NCI-H2029 treated with DMSO at 0.1 percent for 48 hours (cell line): Measurements from ENCODE around the gene GFRA1.

ENCODE experiments used
- DNase-seq: peaks from one replicate; lab custom pipeline; 2025; lab: John Stamatoyannopoulos, UW

The GFRA1 gene

DNA sequence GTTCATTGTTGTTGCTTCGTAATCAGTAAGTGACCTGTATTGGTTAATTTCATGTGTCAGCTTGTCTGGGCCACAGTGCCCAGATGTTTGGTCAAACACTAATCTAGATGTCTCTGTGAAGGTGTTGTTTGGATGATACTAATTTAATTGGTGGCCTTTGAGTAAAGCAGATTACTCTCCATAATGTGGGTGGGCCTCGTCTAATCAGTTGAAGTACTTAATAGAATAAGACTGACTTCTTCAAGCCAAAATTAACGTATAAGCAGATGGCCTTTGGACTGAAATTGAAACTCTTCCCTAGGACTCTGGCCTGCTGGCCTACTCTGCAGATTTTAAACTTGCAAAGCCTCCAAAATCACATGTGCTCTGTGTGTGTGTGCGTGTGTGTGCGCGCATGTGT is 245.7 kb downstream of the GFRA1 start:
- no peak for DNase-seq

DNA sequence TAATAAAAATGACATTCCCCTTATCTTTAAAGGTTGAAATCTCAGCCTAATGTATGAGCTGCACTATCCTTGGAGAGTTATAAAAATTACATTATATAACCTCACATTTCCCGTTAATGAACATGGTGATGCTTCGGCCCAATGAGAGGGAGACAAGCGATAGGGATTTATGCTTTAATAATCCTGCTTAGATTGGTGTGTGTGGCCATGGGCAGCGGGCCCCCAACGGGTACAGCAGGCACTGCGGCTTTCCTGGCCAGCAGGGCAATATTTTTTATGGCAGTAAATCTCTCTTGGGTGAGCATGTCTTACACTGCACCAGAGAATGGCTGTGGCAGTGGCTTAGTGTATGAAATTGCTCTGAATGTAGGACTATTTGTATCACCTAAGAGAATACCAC is 246.3 kb downstream of the GFRA1 start:
- DNase-seq = no peak

DNA sequence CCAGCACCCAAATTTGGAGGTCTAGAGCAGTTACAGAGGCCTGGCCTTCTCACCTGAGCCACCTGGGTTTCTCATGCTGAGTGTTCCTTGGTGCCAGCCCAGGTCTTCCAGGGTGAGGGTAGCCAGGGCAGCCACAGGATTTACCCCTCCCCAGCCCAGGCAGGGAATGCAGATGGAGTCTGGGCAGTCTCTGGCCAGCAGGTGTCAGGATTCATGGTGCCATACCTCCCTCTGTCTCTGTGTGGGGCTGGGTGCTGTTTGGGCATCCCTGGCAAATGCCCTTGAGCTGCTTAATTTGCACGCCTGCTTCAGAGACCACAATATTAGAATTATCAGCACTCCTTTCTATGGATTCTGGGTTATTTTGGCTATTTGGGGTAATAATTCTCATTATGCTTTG is 246.7 kb downstream of the GFRA1 start:
- DNase-seq = no peak

DNA sequence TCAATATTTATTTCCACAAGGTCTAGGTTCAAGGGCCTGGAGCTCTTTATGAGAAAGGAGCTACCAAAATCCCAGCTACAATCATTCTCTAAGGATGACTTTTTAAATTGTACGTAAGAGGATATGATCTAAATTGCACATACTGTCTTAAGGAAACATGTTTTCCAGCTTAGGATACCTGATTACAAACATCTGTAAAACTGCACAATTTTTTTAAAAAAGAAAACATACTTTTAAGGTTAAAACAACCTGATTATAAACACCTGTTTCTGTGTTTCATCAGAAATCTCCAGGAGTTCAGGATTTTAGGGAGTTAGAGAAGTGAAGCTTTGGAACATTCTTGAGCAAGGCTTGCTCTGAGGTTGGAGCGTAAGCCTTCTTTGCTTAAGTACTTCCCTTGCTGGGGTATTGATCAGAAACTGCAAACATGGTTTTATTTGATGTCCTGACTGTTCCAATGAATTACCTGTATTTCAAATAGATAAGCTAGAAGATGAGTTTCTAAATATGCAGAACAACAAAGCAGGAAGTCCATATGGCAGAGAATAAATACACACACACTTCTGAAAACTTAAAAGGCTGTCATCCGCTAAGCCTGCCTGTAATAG is 248.6 kb downstream of the GFRA1 start:
- DNase-seq = no peak

DNA sequence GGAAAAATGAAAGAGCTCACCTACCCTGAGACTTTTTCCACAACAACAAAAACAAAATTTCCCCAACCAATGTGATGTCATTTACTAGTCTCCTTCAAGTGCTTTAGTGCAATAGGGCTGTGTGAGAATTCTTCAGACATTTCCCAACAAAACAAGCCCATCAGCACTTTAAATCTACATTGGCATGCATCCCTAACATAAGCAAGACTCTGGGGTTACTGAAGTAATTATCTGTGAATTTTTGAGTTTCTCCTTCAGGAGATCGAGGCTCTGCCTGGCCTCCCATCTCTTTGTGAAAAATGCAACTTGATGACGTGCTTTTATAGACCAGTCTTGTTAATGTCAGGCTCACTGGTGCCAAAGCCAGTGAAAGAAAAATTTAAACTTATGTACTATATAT is 255.6 kb downstream of the GFRA1 start:
- DNase-seq = no peak

DNA sequence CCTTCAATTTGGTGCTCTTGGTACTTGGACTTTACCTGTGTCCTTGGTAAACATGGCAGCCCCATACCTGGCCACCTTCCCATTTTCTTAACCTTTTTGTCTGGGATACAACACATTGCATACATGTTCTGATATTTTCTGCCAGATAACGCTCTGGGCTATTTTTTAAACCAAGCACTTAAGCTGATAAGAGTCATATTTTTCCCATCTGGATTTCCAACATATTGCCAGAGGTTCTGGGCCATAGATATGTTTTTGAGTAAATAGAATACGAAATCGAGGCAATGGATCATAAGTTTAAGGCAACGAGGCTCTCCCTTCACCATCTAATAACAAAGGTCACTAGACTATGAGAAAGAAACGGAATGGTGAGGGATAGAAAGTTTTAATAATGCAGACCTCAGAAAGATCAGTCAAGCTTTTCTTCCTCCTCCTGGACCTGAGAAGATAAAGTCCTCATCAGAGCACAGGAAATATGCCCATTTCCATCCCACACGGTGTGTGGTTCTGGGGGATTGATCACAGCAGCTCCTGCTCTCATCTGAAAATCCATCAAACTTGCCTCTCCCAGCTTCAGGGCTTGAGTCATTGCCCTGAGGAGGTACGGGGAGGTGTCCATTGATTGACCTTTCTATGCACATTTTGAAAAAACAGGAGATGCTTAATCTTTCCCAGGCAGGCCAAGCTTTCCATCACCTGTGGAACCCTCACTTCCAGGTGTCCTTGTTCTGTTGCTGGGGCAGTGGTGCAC is 257.2 kb downstream of the GFRA1 start:
- DNase-seq = no peak

DNA sequence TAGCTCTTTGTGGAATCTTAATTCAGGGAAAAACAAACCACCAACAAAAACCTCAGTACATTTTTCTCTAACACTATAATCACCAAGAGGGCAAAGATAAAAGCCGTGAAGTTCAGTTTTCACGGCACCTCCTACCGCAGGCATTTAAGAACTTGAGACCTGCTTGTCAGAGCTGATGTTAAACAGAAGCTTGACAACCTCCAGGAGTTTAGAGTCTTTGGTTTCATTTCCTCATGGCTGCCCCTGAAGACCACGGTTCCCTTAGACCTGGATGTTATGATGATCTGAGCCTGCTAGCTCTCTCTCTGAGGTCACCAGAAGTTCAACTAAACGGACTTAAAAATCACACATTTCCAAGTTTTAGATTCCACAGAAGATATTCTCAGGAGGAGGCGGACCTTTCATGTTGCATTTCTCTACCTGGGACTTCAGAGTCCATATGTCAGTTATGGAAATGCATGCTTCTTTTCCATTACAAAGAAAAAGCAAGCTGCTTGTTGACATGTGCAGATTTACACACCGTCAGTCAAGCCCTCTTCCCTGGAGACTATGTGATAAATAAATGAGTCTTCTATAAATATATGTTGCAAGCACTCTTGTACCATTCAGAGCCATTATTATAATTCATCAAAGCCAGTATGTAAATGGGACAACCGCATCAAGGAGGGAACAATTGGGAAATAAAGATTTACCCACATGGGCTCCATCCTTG is 258.0 kb downstream of the GFRA1 start:
- DNase-seq = no peak

DNA sequence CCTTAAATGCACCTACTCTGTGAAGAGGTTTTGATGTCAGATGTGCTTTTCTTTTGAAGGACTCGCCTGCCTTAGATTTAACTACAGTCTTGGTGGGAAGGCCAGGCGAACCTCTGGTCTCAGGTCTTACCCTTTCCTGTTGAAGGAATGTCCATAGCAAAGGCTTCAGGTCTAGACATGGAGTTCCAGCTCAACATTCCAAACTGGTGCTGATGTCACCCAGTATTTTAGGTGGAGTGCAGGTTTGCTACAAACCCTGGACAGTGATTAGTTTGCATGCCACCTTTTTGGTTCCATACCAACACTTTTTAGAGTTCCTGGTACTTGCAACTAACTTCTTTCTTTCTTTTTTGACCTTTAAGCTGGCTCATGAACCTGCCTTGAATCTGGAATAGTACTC is 258.7 kb downstream of the GFRA1 start:
- DNase-seq = no peak

GRCh38 chr10:116011929-116012328 is 261.1 kb downstream of the GFRA1 start:
- no peak for DNase-seq

DNA sequence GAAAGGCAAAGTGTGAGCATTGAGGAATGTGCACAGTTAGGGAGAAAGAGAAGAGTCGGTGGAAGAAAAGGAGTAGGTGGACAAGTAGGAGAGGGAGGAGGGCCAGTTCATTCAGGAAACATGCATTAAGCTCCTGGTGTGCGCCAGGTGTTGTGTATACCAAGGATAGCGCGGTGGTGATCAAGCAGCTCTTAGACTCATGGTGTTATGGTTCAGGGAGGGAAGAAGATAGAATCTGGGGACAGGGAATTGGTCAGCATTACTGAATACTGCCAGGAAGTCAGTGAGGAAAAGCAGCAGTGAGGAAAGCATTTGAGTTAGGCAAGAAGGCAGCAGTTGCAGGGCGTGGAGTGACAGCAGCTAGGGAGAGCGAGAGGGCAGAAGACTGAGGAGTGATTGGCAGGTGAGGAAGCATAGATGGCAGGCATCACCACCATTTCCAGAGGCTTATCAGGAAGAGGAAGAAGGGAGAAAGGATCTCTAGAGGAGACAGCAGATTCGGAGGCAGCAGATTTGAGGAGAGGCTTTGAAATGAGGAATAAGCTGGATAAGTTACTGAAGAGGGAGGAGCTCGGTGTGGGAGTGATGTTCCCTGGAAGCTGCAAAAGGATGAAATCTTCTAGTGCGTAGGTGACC is 265.6 kb downstream of the GFRA1 start:
- DNase-seq = no peak
